OCI-LY7 (cell line): ENCODE results near the gene DPPA5.
"Not testable (repeated sequence)": the region's sequence is repeated elsewhere in the genome, so short reads cannot be mapped to it uniquely, and the experiment has no call there.

Experiments used
- EZH2phosphoT487 ChIP-seq: fragments of 200-600 bp; sonication (generic); IDR thresholded peaks from 2 replicates; pipeline ENCODE4 v1.6.1; 2018; ENCODE audit warnings: low read depth, borderline replicate concordance, mild to moderate bottlenecking, mixed run types, antibody characterized with exemption, low read length, moderate library complexity, mixed read lengths
- TF ChIP-seq, protein P1 (sequence below): fragments of 200-600 bp; sonication (generic); conservative IDR thresholded peaks from 2 replicates; pipeline ENCODE4 v1.5.1; 2014; ENCODE audit warnings: mild to moderate bottlenecking, antibody characterized with exemption, low read length, moderate library complexity, mixed read lengths

- TF ChIP-seq, protein P1, sequence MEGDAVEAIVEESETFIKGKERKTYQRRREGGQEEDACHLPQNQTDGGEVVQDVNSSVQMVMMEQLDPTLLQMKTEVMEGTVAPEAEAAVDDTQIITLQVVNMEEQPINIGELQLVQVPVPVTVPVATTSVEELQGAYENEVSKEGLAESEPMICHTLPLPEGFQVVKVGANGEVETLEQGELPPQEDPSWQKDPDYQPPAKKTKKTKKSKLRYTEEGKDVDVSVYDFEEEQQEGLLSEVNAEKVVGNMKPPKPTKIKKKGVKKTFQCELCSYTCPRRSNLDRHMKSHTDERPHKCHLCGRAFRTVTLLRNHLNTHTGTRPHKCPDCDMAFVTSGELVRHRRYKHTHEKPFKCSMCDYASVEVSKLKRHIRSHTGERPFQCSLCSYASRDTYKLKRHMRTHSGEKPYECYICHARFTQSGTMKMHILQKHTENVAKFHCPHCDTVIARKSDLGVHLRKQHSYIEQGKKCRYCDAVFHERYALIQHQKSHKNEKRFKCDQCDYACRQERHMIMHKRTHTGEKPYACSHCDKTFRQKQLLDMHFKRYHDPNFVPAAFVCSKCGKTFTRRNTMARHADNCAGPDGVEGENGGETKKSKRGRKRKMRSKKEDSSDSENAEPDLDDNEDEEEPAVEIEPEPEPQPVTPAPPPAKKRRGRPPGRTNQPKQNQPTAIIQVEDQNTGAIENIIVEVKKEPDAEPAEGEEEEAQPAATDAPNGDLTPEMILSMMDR = not testable (repeated sequence)
- not testable (repeated sequence) for TF ChIP-seq EZH2phosphoT487
Measured at GRCh38 chr6:73310503-73310845, 43.6 kb downstream of the DPPA5 start.
